ENCODE data around the gene BOD1.

Gene BOD1
- total RNA-seq: 14.5 to 28.7 (median 28.0) reads per million in 3 experiments

GRCh38 chr5:173616577-173617118, at the start of gene BOD1:
Gene BOD1 (minus strand): TSS chr5:173616650. CDS start chr5:173616436, 214 bp downstream.
- peak; percentile 93 for DNase-seq

- DNase-seq: no peak
Measured at GRCh38 chr5:173665326-173665725, 48.9 kb upstream of the BOD1 start.

- no peak for DNase-seq
Measured at GRCh38 chr5:173664154-173664526, 47.7 kb upstream of the BOD1 start.

GRCh38 chr5:173663352-173664153, 47.1 kb upstream of the BOD1 start:
- DNase-seq: no peak

- DNase-seq: no peak
Measured at GRCh38 chr5:173662581-173663351, 46.3 kb upstream of the BOD1 start.

GRCh38 chr5:173660481-173661280, 44.2 kb upstream of the BOD1 start:
- DNase-seq: no peak

- DNase-seq: no peak
Measured at GRCh38 chr5:173659423-173659822, 43.0 kb upstream of the BOD1 start.

GRCh38 chr5:173657741-173658356, 41.4 kb upstream of the BOD1 start:
- DNase-seq: no peak

GRCh38 chr5:173655196-173655797, 38.8 kb upstream of the BOD1 start:
- DNase-seq: no peak

- DNase-seq: no peak
Measured at GRCh38 chr5:173653822-173654523, 37.5 kb upstream of the BOD1 start.

- DNase-seq: no peak
Measured at GRCh38 chr5:173648308-173648866, 31.9 kb upstream of the BOD1 start.

- DNase-seq: no peak
Measured at GRCh38 chr5:173646692-173647091, 30.2 kb upstream of the BOD1 start.

GRCh38 chr5:173645890-173646574, 29.6 kb upstream of the BOD1 start:
- no peak for DNase-seq

- DNase-seq: no peak
Measured at GRCh38 chr5:173645437-173645807, 29.0 kb upstream of the BOD1 start.

- no peak for DNase-seq
Measured at GRCh38 chr5:173644673-173645436, 28.4 kb upstream of the BOD1 start.

GRCh38 chr5:173643964-173644363, 27.5 kb upstream of the BOD1 start:
- DNase-seq: no peak

GRCh38 chr5:173642895-173643481, 26.5 kb upstream of the BOD1 start:
- no peak for DNase-seq

GRCh38 chr5:173642191-173642816, 25.9 kb upstream of the BOD1 start:
- no peak for DNase-seq
